H7 (cell line): ENCODE data around the gene ATP5PD. TPM values are rescaled to one million over a fixed set of nuclear protein-coding genes. Genes with fewer than 3 reads are reported as not detected.
A peak's percentile ranks its signal among the peaks of the same experiment; 100 is the strongest.

Source experiments
- DNase-seq: peaks from one replicate; pipeline ENCODE4 v3.0.0; 2012
- H3K27me3 ChIP-seq: 2 replicates; pipeline ENCODE4 v1.6.0; 2011; ENCODE audit warnings: mild to moderate bottlenecking, low read length; ENCODE audit not compliant: control insufficient read depth, insufficient read depth
- H3K36me3 ChIP-seq: replicated peaks from 2 replicates; pipeline ENCODE4 v1.5.1; 2011; ENCODE audit warnings: low read length; ENCODE audit not compliant: control insufficient read depth, insufficient read depth
- H3K4me3 ChIP-seq: 2 replicates; pipeline ENCODE4 v1.5.1; 2011; ENCODE audit warnings: low read depth, mild to moderate bottlenecking, control low read depth, low read length, moderate library complexity; ENCODE audit not compliant: insufficient read depth
- total RNA-seq: library from RNA; depleted of rRNA; stranded (reverse); fragments of >200 nt; shearing (Covaris generic); gene quantifications from 2 replicates; pipeline ENCODE4 v1.2.3, GENCODE V29; 2014; rRNA removed

Gene ATP5PD
- 399 and 432 TPM in 2 replicates for total RNA-seq

- peak within 1 kb of the TSS; percentile 98 for H3K4me3 ChIP-seq
- H3K27me3 ChIP-seq: no peaks in the 10 kb centered on the region
- DNase-seq: peak; percentile 99
- H3K36me3 ChIP-seq: peaks cover 10% of the 10 kb centered on the region
These were observed at the start of gene ATP5PD, which contains the start of gene KCTD2 for GRCh38 chr17:75046407-75047289. ATP5PD (minus strand) TSS chr17:75046969; CDS start chr17:75042650, 4,319 bp downstream. KCTD2 (plus strand) TSS chr17:75047225; CDS start chr17:75047251, 26 bp downstream.

DNA sequence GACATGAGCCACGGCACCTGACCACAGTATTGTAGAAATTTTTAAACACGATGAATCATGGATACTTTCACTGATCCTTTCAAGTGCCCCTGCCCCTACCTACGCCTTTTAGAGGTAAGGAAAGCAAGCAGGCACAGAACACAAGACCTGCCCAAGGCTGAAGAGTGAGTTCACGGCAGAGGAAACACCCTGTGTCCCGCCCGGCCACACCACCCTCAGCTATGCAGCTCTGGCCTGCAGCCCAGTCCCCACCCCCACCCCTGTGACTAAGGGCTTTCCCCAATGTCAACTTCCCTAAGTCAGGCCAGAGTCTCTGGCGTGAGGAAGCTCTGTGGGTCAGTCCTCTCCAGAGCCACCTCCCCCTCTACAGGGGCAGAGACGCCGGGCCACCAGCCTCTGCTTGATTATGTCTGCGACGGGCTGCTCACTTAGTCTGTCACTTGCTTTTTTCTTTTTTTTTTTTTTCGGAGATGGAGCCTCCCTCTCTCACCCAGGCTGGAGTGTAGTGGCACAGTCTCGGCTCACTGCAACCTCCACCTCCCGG, 49.4 kb upstream of the ATP5PD start:
- H3K27me3 ChIP-seq: no peaks in the 10 kb centered on the region
- peaks cover 12% of the 10 kb centered on the region for H3K36me3 ChIP-seq
- no peak overlapping the region for H3K4me3 ChIP-seq
- peak; percentile 76 for DNase-seq

DNA sequence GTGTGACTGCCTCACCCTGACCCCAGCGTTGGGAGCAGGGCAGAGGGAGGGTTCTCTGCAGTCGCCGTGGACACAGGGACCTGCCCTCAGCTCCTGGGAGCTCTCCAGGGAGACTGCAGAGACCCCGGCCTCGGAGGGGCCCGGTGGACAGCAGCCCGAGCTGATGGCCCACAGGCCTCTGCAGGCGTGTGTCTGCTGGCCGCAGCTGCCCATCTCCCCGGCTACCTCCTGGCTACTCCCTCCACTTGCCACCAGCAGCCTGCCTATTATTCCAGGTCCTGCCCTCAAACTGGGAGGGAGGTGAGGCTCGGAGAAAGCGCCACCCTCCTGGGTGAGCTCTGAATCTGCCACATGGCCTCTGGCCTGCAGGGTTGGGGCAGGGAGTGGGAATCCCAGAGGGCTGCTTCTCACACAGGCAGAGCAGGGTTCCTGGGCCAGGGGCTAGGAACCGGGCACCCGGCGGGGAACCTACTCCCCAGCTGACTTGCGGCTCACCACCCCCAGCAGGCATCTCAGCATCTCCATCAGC, 48.2 kb upstream of the ATP5PD start:
- DNase-seq: no peak
- Histone ChIP-seq H3K4me3 (no peak overlapping the region), H3K36me3 (peaks cover 9% of the 10 kb centered on the region), H3K27me3 (no peaks in the 10 kb centered on the region)

DNA sequence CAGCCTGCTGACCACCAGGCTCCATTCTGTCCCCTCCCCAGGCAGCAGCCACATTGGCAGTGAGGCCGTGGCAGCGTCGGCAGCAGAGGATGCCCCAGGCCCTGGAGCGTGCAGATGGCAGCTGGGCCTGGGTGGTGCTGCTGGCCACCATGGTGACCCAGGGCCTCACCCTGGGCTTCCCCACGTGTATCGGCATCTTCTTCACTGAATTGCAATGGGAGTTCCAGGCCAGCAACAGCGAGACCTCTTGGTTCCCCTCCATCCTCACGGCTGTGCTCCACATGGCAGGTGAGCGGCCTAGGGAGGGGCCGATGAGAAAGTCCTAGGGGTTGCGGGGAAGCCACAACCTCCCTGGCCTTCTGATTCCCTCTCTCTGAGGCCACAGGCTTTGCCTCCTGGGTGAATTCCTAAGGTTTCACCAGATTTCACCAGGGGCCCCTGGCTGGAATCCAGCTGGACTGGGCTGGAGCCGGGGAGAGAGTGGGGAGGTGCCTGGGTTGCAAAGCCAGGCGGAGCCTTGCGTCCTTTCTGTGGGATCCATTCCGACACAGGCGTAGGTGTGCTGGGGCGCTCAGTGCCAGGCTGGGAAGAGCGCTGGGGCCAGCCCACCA, 46.9 kb upstream of the ATP5PD start:
- H3K27me3 ChIP-seq: no peaks in the 10 kb centered on the region

GRCh38 chr17:75091855-75092327, 45.1 kb upstream of the ATP5PD start:
- H3K36me3 ChIP-seq: no peaks in the 10 kb centered on the region
- no peak overlapping the region for H3K4me3 ChIP-seq
- no peak for DNase-seq
- H3K27me3 ChIP-seq: no peaks in the 10 kb centered on the region

More for the DNA sequence above, 46.9 kb upstream of the ATP5PD start:
- DNase-seq: no peak
- Histone ChIP-seq H3K4me3 (no peak overlapping the region), H3K36me3 (peaks cover 4% of the 10 kb centered on the region)

- Histone ChIP-seq H3K36me3 (no peaks in the 10 kb centered on the region), H3K27me3 (no peaks in the 10 kb centered on the region), H3K4me3 (no peak overlapping the region)
- peak; percentile 57 for DNase-seq
These were observed 44.4 kb upstream of the ATP5PD start for GRCh38 chr17:75090871-75091854.

DNA sequence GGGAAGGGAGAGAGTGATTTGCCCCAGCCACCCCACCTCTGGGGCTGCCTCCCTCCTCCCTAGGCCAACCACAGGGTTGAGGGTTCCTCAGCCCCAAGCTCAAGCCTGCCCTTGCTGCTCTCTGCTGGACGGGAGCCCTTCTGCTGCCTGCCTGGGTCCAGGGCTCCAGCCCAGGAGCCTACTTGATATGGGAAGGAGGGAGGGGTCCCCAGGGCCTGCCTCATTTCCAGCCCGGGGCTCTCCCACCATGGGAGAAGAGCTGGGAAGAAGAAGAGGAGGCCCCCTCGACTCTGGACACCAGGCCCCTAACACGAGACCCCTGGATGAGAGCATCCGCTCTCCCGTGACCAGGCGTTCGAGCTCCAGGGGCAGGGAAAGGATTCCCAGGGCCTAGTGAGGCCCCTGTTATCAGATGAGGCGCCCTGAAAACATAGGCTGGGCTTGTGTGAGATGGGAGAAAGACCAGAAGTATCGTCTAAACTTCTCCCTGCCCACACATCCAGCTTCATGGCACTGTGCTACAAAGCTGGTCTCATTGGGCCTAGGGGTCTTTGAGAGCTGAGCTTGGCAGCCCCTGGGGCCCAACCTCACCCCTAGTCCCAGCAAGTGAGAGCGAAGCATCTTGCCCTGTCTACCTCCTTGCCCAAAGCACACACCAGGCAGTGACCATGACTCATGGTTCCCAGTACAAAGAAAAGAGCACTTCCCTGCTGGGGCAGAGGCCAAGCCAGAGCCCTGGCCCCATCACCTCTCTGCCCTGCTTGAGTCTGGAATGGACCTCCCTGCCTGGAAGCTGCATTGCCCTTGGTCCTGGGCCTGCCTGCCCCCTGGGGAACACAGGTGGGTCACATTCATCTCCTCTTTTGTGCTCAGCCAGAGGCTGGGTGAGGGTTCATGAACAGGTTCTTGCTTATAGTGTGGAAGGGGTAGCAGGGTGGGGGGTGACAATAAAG, 42.0 kb upstream of the ATP5PD start:
- Histone ChIP-seq H3K27me3 (no peaks in the 10 kb centered on the region), H3K4me3 (peak overlapping the region; percentile 89), H3K36me3 (no peaks in the 10 kb centered on the region)
- peak; percentile 70 for DNase-seq

DNA sequence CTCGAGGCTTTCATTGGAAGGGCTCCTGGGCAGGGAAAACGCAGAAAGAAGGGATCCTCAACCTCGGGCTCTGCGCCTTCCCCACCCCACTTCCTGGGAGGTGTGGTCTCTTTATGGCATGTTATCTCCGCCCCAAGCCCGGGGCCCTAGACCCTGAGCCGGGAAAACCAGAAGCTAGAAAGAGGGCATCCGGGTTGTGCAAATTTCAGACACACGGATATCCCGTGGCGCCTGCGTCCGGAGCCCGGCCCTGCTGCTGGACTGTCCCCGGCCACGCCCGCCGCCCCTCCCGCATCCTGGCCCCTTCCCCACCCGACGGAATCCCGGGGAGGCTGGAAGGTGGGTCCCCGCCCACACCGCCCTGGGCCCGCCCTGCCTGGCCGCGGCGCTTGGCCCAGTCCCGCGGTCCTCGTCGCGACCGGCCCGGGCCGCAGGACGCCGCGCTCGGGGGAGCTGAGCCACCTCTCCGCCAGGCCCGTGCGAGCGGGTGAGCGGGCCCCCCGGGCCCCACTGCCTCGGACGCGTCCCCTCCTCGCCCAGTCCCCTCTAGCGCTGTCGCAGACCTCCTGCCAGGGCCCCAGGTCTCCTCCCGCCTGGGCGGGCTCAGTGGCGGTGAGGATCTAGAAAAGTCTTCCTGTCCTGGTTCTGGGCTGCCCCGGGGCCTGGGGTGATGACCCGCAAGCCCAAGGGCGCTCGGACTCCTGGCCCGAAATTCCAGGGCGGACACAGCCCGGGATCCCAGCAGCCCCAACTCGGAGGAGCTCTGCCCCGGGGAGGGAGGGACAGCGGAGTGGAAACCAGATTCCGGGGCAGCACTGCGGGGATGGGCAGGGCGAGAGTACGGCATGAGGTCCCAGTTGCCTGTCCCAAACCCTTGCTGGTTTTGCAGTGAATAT, 41.0 kb upstream of the ATP5PD start, which contains the start of gene SLC16A5:
Gene SLC16A5, plus strand, starts transcription at position 397 of the 896 bp plus-strand sequence. CDS start 5,683 bp downstream, outside the sequence.
- Histone ChIP-seq H3K4me3 (peak within 1 kb of the TSS; percentile 89), H3K27me3 (no peaks in the 10 kb centered on the region), H3K36me3 (no peaks in the 10 kb centered on the region)
- DNase-seq: peak; percentile 98

- no peak for DNase-seq
- Histone ChIP-seq H3K27me3 (no peaks in the 10 kb centered on the region), H3K4me3 (peak overlapping the region; percentile 89), H3K36me3 (no peaks in the 10 kb centered on the region)
These were observed 40.4 kb upstream of the ATP5PD start for GRCh38 chr17:75087182-75087557.

- H3K36me3 ChIP-seq: no peaks in the 10 kb centered on the region
- H3K27me3 ChIP-seq: no peaks in the 10 kb centered on the region
- H3K4me3 ChIP-seq: no peak overlapping the region
- no peak for DNase-seq
These were observed 39.9 kb upstream of the ATP5PD start for GRCh38 chr17:75086496-75087181.

- Histone ChIP-seq H3K4me3 (no peak overlapping the region), H3K36me3 (no peaks in the 10 kb centered on the region), H3K27me3 (no peaks in the 10 kb centered on the region)
- no peak for DNase-seq
These were observed 37.4 kb upstream of the ATP5PD start for GRCh38 chr17:75084039-75084660.
